IMR-90 (cell line): ENCODE data around the gene SPEG. TPM values are rescaled to one million over a fixed set of nuclear protein-coding genes. Genes with fewer than 3 reads are reported as not detected.

Experiments used
- ATAC-seq: fragments of 200-7000 bp; cut with Tn5 transposase; 2 replicates; pipeline ENCODE4 v1.9.1; 2020; ENCODE audit warnings: low read depth, mild to moderate bottlenecking, moderate library complexity
- BruUV-seq: library from RNA; stranded (reverse); fragments of 400-500 nt; replicated peaks from 2 replicates; lab custom pipeline; 2021; lab: Mats Ljungman, UMichigan
- CTCF ChIA-PET: fragments of 300-600 bp; formaldehyde crosslinking; extraction: SDS; loops from one replicate; lab custom pipeline; 2021; ENCODE audit warnings: antibody characterized with exemption; lab: Yijun Ruan, JAX
- POLR2A ChIA-PET: fragments of 300-600 bp; sonication (Branson Sonifier 250); formaldehyde crosslinking; loops from one replicate; lab custom pipeline; 2022; ENCODE audit warnings: antibody characterized with exemption; ENCODE audit not compliant: unreplicated experiment; lab: Charles Lee
- DNase-seq: peaks from one replicate; pipeline ENCODE4 v3.0.0; 2013
- H2AFZ ChIP-seq: replicated peaks from 2 replicates; pipeline ENCODE3; 2013; ENCODE audit warnings: low read length, mild to moderate bottlenecking; ENCODE audit not compliant: poor library complexity
- H2AK5ac ChIP-seq: 2 replicates; pipeline ENCODE4 v1.6.1; 2013; ENCODE audit warnings: low read depth, low read length, inconsistent platforms
- H2AK9ac ChIP-seq: replicated peaks from 2 replicates; pipeline ENCODE3; 2013; ENCODE audit warnings: mild to moderate bottlenecking, low read depth, low read length, moderate library complexity; ENCODE audit not compliant: poor library complexity
- H2BK120ac ChIP-seq: 2 replicates; pipeline ENCODE4 v1.6.1; 2013; ENCODE audit warnings: low read depth, low read length, inconsistent platforms
- H2BK15ac ChIP-seq: 3 replicates; pipeline ENCODE4 v1.6.1; 2013; ENCODE audit warnings: low read depth, low read length, inconsistent platforms
- H2BK20ac ChIP-seq: 2 replicates; pipeline ENCODE4 v1.6.1; 2013; ENCODE audit warnings: low read depth, mild to moderate bottlenecking, inconsistent platforms, low read length, moderate library complexity
- H2BK5ac ChIP-seq: 2 replicates; pipeline ENCODE4 v1.6.1; 2013; ENCODE audit warnings: mild to moderate bottlenecking, low read depth, low read length, inconsistent platforms; ENCODE audit not compliant: poor library complexity, severe bottlenecking
- H3K14ac ChIP-seq: replicated peaks from 2 replicates; pipeline ENCODE4 v1.6.1; 2013; ENCODE audit warnings: low read depth, low read length, inconsistent platforms
- H3K18ac ChIP-seq: 2 replicates; pipeline ENCODE4 v1.6.1; 2013; ENCODE audit warnings: low read depth, low read length, control low read depth
- H3K23ac ChIP-seq: 2 replicates; pipeline ENCODE4 v1.6.1; 2013; ENCODE audit warnings: low read depth, low read length, inconsistent platforms
- H3K27ac ChIP-seq: 2 replicates; pipeline ENCODE4 v1.5.1; 2013; ENCODE audit warnings: mild to moderate bottlenecking, control low read depth, low read length; ENCODE audit not compliant: insufficient read depth
- H3K27me3 ChIP-seq: 2 replicates; pipeline ENCODE4 v1.6.1; 2013; ENCODE audit warnings: low read length; ENCODE audit not compliant: control insufficient read depth, insufficient read depth
- H3K36me3 ChIP-seq: 2 replicates; pipeline ENCODE4 v1.6.1; 2013; ENCODE audit warnings: low read length, mixed read lengths; ENCODE audit not compliant: control insufficient read depth, insufficient read depth
- H3K4ac ChIP-seq: 2 replicates; pipeline ENCODE4 v1.6.1; 2013; ENCODE audit warnings: low read depth, low read length, inconsistent platforms
- H3K4me1 ChIP-seq: 2 replicates; pipeline ENCODE4 v1.6.1; 2013; ENCODE audit warnings: low read length, mixed read lengths; ENCODE audit not compliant: control insufficient read depth, insufficient read depth
- H3K4me2 ChIP-seq: 2 replicates; pipeline ENCODE4 v1.6.1; 2013; ENCODE audit warnings: low read depth, mild to moderate bottlenecking, control low read depth, low read length, moderate library complexity
- H3K4me3 ChIP-seq: 2 replicates; pipeline ENCODE4 v1.5.1; 2013; ENCODE audit warnings: low read depth, mild to moderate bottlenecking, control low read depth, low read length, moderate library complexity; ENCODE audit not compliant: insufficient read depth
- H3K56ac ChIP-seq: 2 replicates; pipeline ENCODE4 v1.6.1; 2013; ENCODE audit warnings: low read length, inconsistent platforms; ENCODE audit not compliant: insufficient read depth; ENCODE audit errors: extremely low read depth
- H3K79me1 ChIP-seq, 2 experiments: 2 replicates each; pipeline ENCODE4 v1.6.1; 2013; ENCODE audit warnings: low read length in 2 of 2, inconsistent platforms in 1 of 2, low read depth in 1 of 2
- H3K9ac ChIP-seq: 2 replicates; pipeline ENCODE4 v1.6.1; 2013; ENCODE audit warnings: low read depth, low read length, control low read depth
- H3K9me1 ChIP-seq: 2 replicates; pipeline ENCODE4 v1.6.1; 2013; ENCODE audit warnings: low read length, inconsistent platforms; ENCODE audit not compliant: insufficient read depth
- H3K9me3 ChIP-seq: 2 replicates; pipeline ENCODE4 v1.6.1; 2013; ENCODE audit warnings: low read length; ENCODE audit not compliant: control insufficient read depth, insufficient read depth
- H4K20me1 ChIP-seq: 2 replicates; pipeline ENCODE4 v1.6.1; 2013; ENCODE audit warnings: low read length, inconsistent platforms; ENCODE audit not compliant: insufficient read depth
- H4K5ac ChIP-seq: 2 replicates; pipeline ENCODE4 v1.6.1; 2013; ENCODE audit warnings: mild to moderate bottlenecking, low read depth, low read length, control low read depth
- H4K8ac ChIP-seq, 2 experiments: 2 replicates each; pipeline ENCODE4 v1.6.1; 2013; ENCODE audit warnings: low read depth in 2 of 2, low read length in 2 of 2, control low read depth in 1 of 2, inconsistent platforms in 1 of 2
- H4K91ac ChIP-seq: 2 replicates; pipeline ENCODE4 v1.6.1; 2013; ENCODE audit warnings: low read depth, low read length, inconsistent platforms; ENCODE audit not compliant: insufficient read depth
- POLR2A ChIP-seq: IDR thresholded peaks from 2 replicates; pipeline ENCODE4 v1.6.1; 2012; ENCODE audit warnings: mild to moderate bottlenecking, low read depth, low read length
- WGBS, 2 experiments: methylation state at CpG; one replicate each; pipeline versions ENCODE4 v1.1.5 to v1.1.7; 2013; ENCODE audit warnings: missing lambda C conversion rate in 2 of 2; ENCODE audit not compliant: insufficient read length in 1 of 2; ENCODE audit errors: extremely low coverage in 2 of 2; 5-methylcytosine and 5-hydroxymethylcytosine counted together
- dilution Hi-C: fragments of 300-500 bp; cut with HindIII; formaldehyde crosslinking; loops from one replicate; pipeline ENCODE4 v1.14.3; 2018; ENCODE audit warnings: low sequenced_read_pairs; ENCODE audit not compliant: unreplicated experiment
- in situ Hi-C: fragments of 300-500 bp; cut with MboI; formaldehyde crosslinking; loops from 3 replicates; pipeline ENCODE4 v1.14.3; 2019; ENCODE audit warnings: low sequenced_read_pairs, inconsistent platforms, mixed read lengths
- intact Hi-C: fragments of 100-400 bp; cut with micrococcal nuclease; formaldehyde crosslinking; loops from 2 replicates; pipeline ENCODE4 v1.10.0; 2022
- polyA plus RNA-seq, 3 experiments: library from polyadenylated mRNA; depleted of rRNA; stranded (reverse); fragments of >200 nt; gene quantifications; 2 replicates each; pipeline ENCODE4 v1.2.3, GENCODE V29; 2012; ENCODE audit warnings: low replicate concordance in 1 of 3
- total RNA-seq: library from RNA; depleted of rRNA; stranded (reverse); fragments of >200 nt; gene quantifications from 2 replicates; pipeline ENCODE4 v1.2.3, GENCODE V29; 2012

SPEG gene
- total and polyA plus RNA-seq, 2 of the 4 experiments (the other 2 are of a cell fraction), result 6.8 to 81.6 TPM

DNA sequence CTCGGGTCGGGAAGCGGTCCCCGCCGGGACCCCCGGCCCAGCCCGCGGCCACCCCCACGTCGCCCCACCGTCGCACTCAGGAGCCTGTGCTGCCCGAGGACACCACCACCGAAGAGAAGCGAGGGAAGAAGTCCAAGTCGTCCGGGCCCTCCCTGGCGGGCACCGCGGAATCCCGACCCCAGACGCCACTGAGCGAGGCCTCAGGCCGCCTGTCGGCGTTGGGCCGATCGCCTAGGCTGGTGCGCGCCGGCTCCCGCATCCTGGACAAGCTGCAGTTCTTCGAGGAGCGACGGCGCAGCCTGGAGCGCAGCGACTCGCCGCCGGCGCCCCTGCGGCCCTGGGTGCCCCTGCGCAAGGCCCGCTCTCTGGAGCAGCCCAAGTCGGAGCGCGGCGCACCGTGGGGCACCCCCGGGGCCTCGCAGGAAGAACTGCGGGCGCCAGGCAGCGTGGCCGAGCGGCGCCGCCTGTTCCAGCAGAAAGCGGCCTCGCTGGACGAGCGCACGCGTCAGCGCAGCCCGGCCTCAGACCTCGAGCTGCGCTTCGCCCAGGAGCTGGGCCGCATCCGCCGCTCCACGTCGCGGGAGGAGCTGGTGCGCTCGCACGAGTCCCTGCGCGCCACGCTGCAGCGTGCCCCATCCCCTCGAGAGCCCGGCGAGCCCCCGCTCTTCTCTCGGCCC lies 13.6 kb downstream of the SPEG start:
- CTCF ChIA-PET, result no interaction called here
- H4K20me1 ChIP-seq, result no peaks in the 10 kb centered on the region; the same call in 1 of the 2 replicates
- H2BK5ac ChIP-seq, result no peak overlapping the region
- H3K23ac ChIP-seq, result no peak overlapping the region
- peaks cover 33% of the 10 kb centered on the region for H3K4me1 ChIP-seq
- H2BK120ac ChIP-seq, result no peak overlapping the region
- no peak overlapping the region for H2BK20ac ChIP-seq
- H2AK5ac ChIP-seq, result no peak overlapping the region
- H4K5ac ChIP-seq, result no peak overlapping the region
- H3K79me1 ChIP-seq, result peaks cover 13 to 42% of the 10 kb centered on the region in 2 experiments
- DNase-seq (no peak), ATAC-seq (no peak)
- H4K91ac ChIP-seq, result no peak overlapping the region
- no peak overlapping the region for H3K4me2 ChIP-seq
- no peak overlapping the region for H4K8ac ChIP-seq
- H3K9ac ChIP-seq, result no peak overlapping the region
- POLR2A ChIA-PET, result no interaction called here
- peaks cover 21% of the 10 kb centered on the region for H3K9me1 ChIP-seq
- BruUV-seq, result no TSS peak
- dilution Hi-C loops (no loop called here), intact Hi-C loops (no loop called here), in situ Hi-C loops (no loop called here)
- TF ChIP-seq POLR2A, result no peak
- H3K56ac ChIP-seq, result no peak overlapping the region
- no peak overlapping the region for H3K27ac ChIP-seq
- no peak overlapping the region for H3K18ac ChIP-seq
- WGBS, 2 experiments, result 88% methylated on average over 52 of the region's 88 CpGs; no CpG with 5 or more reads in 1 of the 2 experiments
- H3K36me3 ChIP-seq, result peaks cover 48% of the 10 kb centered on the region
- H3K4me3 ChIP-seq, result no peak overlapping the region
- H3K27me3 ChIP-seq, result no peaks in the 10 kb centered on the region
- H2AFZ ChIP-seq, result no peak overlapping the region
- H3K14ac ChIP-seq, result no peak overlapping the region
- no peak overlapping the region for H2AK9ac ChIP-seq
- H2BK15ac ChIP-seq, result no peak overlapping the region
- H3K9me3 ChIP-seq, result no peaks in the 10 kb centered on the region
- no peak overlapping the region for H3K4ac ChIP-seq
